ENCODE results near the gene CACNA2D1. TPM values are rescaled to one million over a fixed set of nuclear protein-coding genes. Genes with fewer than 3 reads are reported as not detected.

The CACNA2D1 gene
- total RNA-seq, 3 donors from 2014 or later (not counting 1 experiment from before 2014, with no cell fraction given): not detected

- no peak overlapping the region for H3K4me3 Mint-ChIP-seq
- peaks cover 3% of the 10 kb centered on the region for H3K9me3 ChIP-seq (ENCODE audit: control insufficient read depth, insufficient read depth, low read length)
- WGBS (ENCODE audit: insufficient coverage): 81% methylated on average over 4 of the region's 9 CpGs
- peaks cover 0 to 3% of the 10 kb centered on the region in 2 donors for H3K9me3 Mint-ChIP-seq
- H3K4me1 ChIP-seq (ENCODE audit: control insufficient read depth, insufficient read depth, low read length): no peaks in the 10 kb centered on the region
- intact Hi-C loops (cut with micrococcal nuclease): no loop called here
- ATAC-seq (no peak), DNase-seq (no peak)
- H3K4me3 ChIP-seq (ENCODE audit: low read length): no peak overlapping the region
- H3K27me3 ChIP-seq (ENCODE audit: control insufficient read depth, insufficient read depth, low read length): no peaks in the 10 kb centered on the region
- no peaks in the 10 kb centered on the region for H3K36me3 ChIP-seq (ENCODE audit: control insufficient read depth, insufficient read depth, low read length)
- no peaks in the 10 kb centered on the region for H3K36me3 Mint-ChIP-seq
- no peaks in the 10 kb centered on the region for H3K27me3 Mint-ChIP-seq (ENCODE audit: low read depth in 2 of 2)
- no peak for TF ChIP-seq CTCF (IDR thresholded peaks at IDR 0.05)
- H3K27ac ChIP-seq (ENCODE audit: low read length): no peak overlapping the region
- no peak overlapping the region for H3K27ac Mint-ChIP-seq
- no peaks in the 10 kb centered on the region for H3K4me1 Mint-ChIP-seq
These were observed 222.4 kb downstream of the CACNA2D1 start for GRCh38 chr7:82221152-82221674.

DNA sequence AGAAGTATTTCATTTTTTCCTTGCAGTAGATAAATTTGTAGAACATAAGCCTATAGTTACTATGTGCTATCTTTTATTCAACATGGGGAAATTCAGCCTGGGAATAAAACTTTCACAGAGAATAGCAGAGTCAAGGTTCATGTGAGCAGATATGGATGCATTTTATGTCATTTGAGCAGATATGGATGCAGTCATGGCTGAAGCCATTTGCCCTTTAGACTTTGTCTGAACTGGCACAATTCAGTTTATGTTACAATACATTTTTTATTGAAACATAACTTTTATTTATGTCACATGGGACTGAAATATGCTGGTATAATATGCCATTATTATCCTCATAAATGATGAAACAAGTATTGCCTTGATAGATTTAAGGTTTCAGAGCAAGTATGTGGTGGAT lies 231.1 kb downstream of the CACNA2D1 start:
- H3K4me1 ChIP-seq (ENCODE audit: control insufficient read depth, insufficient read depth, low read length): no peaks in the 10 kb centered on the region
- H3K27me3 Mint-ChIP-seq (ENCODE audit: low read depth in 2 of 2): no peaks in the 10 kb centered on the region
- no peaks in the 10 kb centered on the region for H3K36me3 Mint-ChIP-seq
- no peaks in the 10 kb centered on the region for H3K36me3 ChIP-seq (ENCODE audit: control insufficient read depth, insufficient read depth, low read length)
- H3K27ac Mint-ChIP-seq: no peak overlapping the region
- intact Hi-C loops (cut with micrococcal nuclease): no loop called here
- no peak overlapping the region for H3K27ac ChIP-seq (ENCODE audit: low read length)
- H3K9me3 ChIP-seq (ENCODE audit: control insufficient read depth, insufficient read depth, low read length): no peaks in the 10 kb centered on the region
- H3K4me3 Mint-ChIP-seq: no peak overlapping the region
- H3K9me3 Mint-ChIP-seq: peaks cover 12 to 13% of the 10 kb centered on the region in 2 donors
- TF ChIP-seq CTCF (IDR thresholded peaks at IDR 0.05): no peak
- no peak for ATAC-seq
- DNase-seq: no peak
- H3K27me3 ChIP-seq (ENCODE audit: control insufficient read depth, insufficient read depth, low read length): no peaks in the 10 kb centered on the region
- no peak overlapping the region for H3K4me3 ChIP-seq (ENCODE audit: low read length)
- no peaks in the 10 kb centered on the region for H3K4me1 Mint-ChIP-seq

GRCh38 chr7:82211333-82211732 lies 232.2 kb downstream of the CACNA2D1 start:
- no peak overlapping the region for H3K4me3 ChIP-seq (ENCODE audit: low read length)
- WGBS (ENCODE audit: insufficient coverage): 80% methylated on average over 1 of the region's 1 CpG
- no peaks in the 10 kb centered on the region for H3K4me1 ChIP-seq (ENCODE audit: control insufficient read depth, insufficient read depth, low read length)
- no peaks in the 10 kb centered on the region for H3K4me1 Mint-ChIP-seq
- no peak for DNase-seq
- intact Hi-C loops (cut with micrococcal nuclease): no loop called here
- H3K27ac Mint-ChIP-seq: no peak overlapping the region
- H3K36me3 Mint-ChIP-seq: no peaks in the 10 kb centered on the region
- TF ChIP-seq CTCF (IDR thresholded peaks at IDR 0.05): no peak
- H3K4me3 Mint-ChIP-seq: no peak overlapping the region
- H3K9me3 ChIP-seq (ENCODE audit: control insufficient read depth, insufficient read depth, low read length): no peaks in the 10 kb centered on the region
- H3K27ac ChIP-seq (ENCODE audit: low read length): no peak overlapping the region
- no peaks in the 10 kb centered on the region for H3K36me3 ChIP-seq (ENCODE audit: control insufficient read depth, insufficient read depth, low read length)
- H3K27me3 ChIP-seq (ENCODE audit: control insufficient read depth, insufficient read depth, low read length): no peaks in the 10 kb centered on the region
- H3K27me3 Mint-ChIP-seq (ENCODE audit: low read depth in 2 of 2): no peaks in the 10 kb centered on the region
- ATAC-seq: no peak
- H3K9me3 Mint-ChIP-seq: peaks cover 12 to 13% of the 10 kb centered on the region in 2 donors
